ENCODE results near the gene PPFIA3.

GRCh38 chr19:49130325-49130724 lies 11.0 kb downstream of the PPFIA3 start:
- TF ChIP-seq TCF12 (IDR thresholded peaks at IDR 0.05; ENCODE audit: low read depth) (no peak), FOXM1 (IDR thresholded peaks at IDR 0.05; ENCODE audit: borderline replicate concordance, low read depth) (no peak), TEAD4 (IDR thresholded peaks at IDR 0.05) (no peak), TAF1 (IDR thresholded peaks at IDR 0.05; ENCODE audit: low read depth) (no peak), NFIC (IDR thresholded peaks at IDR 0.05) (no peak), CREB1 (IDR thresholded peaks at IDR 0.05; ENCODE audit: low read depth) (no peak), EGR1 (IDR thresholded peaks at IDR 0.05) (no peak), EP300 (IDR thresholded peaks at IDR 0.05; ENCODE audit: borderline replicate concordance) (no peak)
